H1 (cell line): ENCODE data around the gene PHLDA2. TPM values are rescaled to one million over a fixed set of nuclear protein-coding genes. Genes with fewer than 3 reads are reported as not detected.

Source experiments
- FOSL1 ChIP-seq: IDR thresholded peaks from 2 replicates; pipeline ENCODE4 v1.6.1; 2011; ENCODE audit warnings: mild to moderate bottlenecking, low read depth, low read length, moderate library complexity; ENCODE audit not compliant: insufficient read depth
- GABPA ChIP-seq: IDR thresholded peaks from 2 replicates; pipeline ENCODE4 v1.6.1; 2011; ENCODE audit warnings: mild to moderate bottlenecking, low read length, moderate library complexity, borderline replicate concordance; ENCODE audit not compliant: insufficient read depth
- POLR2AphosphoS5 ChIP-seq: IDR thresholded peaks from 2 replicates; pipeline ENCODE4 v1.6.1; 2011; ENCODE audit warnings: low read depth, low read length
- RBBP5 ChIP-seq: IDR thresholded peaks from 2 replicates; pipeline ENCODE4 v1.7.1; 2012; ENCODE audit warnings: low read depth, mild to moderate bottlenecking, inconsistent platforms, low read length, moderate library complexity, borderline replicate concordance
- SIX5 ChIP-seq: IDR thresholded peaks from 2 replicates; pipeline ENCODE4 v1.6.1; 2011; ENCODE audit warnings: mild to moderate bottlenecking, low read depth, low read length
- SP1 ChIP-seq: IDR thresholded peaks from 2 replicates; pipeline ENCODE4 v1.6.1; 2011; ENCODE audit warnings: low read depth, low read length
- TAF1 ChIP-seq: IDR thresholded peaks from 2 replicates; pipeline ENCODE4 v1.6.1; 2011; ENCODE audit warnings: mild to moderate bottlenecking, low read depth, low read length
- ZNF274 ChIP-seq: IDR thresholded peaks from 2 replicates; pipeline ENCODE4 v1.7.0; 2012; ENCODE audit warnings: low read length, borderline replicate concordance; ENCODE audit errors: extremely low read depth
- polyA plus RNA-seq, 7 experiments: library from polyadenylated mRNA; depleted of rRNA in 3 of 7; stranded (reverse) in 5 of 7; unstranded in 2 of 7; fragments of >200 nt in 5 of 7; fragments of 200-250 nt in 2 of 7; gene quantifications; 1 replicate in 5 of 7; 2 replicates in 1 of 7; 4 replicates in 1 of 7; pipeline versions ENCODE4 v1.2.1 to v1.2.3, GENCODE V29; 2011 to 2013; ENCODE audit warnings: missing spikeins in 2 of 7, mixed read lengths in 2 of 7
- total RNA-seq: library from RNA; stranded (reverse); fragmentation: NEBNext Ultra II Directional; extraction: Animal tissue kit (Norgen Biotek cat#: 25700); gene quantifications from 2 replicates; pipeline ENCODE4 v1.2.1, GENCODE V29; 2021

PHLDA2 gene
- total and polyA plus RNA-seq, 2 of the 8 experiments (the other 6 are each of a cell fraction or from before 2014, with no cell fraction given) = 5.2 to 7.6 TPM

DNA sequence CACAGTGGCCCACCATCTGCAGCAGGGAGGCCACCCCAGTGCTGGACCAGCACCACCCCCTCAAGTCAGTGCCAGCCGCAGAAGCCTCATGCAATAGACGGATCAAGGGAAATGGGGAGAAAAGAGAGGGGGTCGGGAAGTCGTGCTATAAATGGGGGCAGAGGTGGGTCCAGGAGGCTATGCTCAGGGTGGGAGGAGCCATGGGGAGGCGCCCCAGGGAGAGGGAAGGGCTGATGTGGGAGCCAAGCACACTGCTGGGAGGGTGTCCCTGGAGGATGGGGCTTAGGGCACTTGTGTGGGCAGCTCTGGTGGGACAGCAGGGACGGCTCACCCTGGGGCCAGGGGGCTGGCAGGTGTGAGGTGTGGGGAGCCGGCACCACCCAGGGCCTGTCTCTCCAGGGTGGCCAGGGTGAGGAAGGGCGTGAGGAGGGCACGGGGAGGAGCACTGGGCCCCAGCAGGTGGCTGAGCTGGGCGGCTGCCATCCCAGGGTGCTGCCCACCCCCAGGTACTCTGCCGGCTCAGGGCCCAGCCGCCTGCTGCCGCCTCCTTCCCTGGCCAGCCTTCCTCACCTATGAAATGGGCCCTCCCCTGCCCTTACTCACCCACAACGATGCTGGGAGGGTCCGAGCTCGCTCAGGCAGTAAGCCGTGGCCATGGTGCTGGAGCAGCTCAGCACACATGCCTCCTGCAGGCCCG, 18.0 kb downstream of the PHLDA2 start (continued):
- TF ChIP-seq TAF1 (no peak), SP1 (no peak), POLR2AphosphoS5 (no peak), FOSL1 (no peak), ZNF274 (no peak), RBBP5 (no peak), GABPA (no peak), SIX5 (no peak)
